SKM-1 treated with dmso at 0.1 percent for 144 hours (cell line): ENCODE measurements around the gene MED23.

Experiments
- DNase-seq: peaks from one replicate; lab custom pipeline; 2025; ENCODE audit not compliant: unreplicated experiment; lab: John Stamatoyannopoulos, UW

Gene MED23

GRCh38 chr6:131642565-131642964, 14.5 kb upstream of the MED23 start:
- no peak for DNase-seq

GRCh38 chr6:131641554-131641953, 13.5 kb upstream of the MED23 start:
- no peak for DNase-seq

DNA sequence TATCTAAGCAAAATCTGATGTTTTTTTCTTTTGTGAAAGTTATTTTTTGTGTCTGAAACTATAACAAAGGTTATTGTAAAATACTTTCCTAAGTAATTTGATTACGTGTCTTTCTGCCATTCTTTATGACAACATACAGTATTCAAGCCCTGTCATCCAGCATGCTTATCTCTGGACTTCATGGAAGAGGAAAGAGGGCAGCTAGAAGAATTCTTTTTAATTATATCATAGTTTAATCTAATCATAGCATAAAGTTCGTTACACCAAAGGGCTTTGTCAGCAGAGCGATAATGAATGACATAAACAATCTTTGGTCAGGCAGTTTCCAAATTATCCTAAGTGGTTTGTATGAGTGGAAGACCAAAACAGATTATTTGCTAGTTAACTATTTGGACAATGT, 12.5 kb upstream of the MED23 start:
- no peak for DNase-seq

DNA sequence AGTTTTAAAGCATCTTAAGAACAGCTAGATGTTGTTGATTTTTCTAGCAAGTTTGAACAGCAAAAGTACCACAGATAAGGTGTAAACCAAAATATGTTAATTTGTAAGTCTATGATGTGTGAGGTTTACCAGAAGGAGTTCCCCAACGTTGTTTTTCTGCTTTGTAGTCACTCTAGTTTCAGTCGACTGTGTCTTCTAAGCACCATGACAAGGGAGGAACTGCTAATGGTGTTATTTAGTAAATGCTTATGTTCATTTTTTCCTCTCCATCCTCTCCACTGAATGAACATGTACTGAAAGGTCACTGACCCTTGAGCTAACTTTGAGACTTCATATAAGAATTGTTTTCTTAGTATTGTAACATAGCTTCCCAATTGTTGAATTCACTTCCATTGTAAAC, 12.1 kb upstream of the MED23 start:
- no peak for DNase-seq

- no peak for DNase-seq
Measured at GRCh38 chr6:131638013-131638412, 10.0 kb upstream of the MED23 start.

GRCh38 chr6:131636880-131637792, 9.1 kb upstream of the MED23 start, which contains the start of gene ENPP3:
ENPP3 (plus strand) TSS chr6:131637302; CDS start chr6:131637385, 83 bp downstream.
- no peak for DNase-seq

GRCh38 chr6:131635384-131636340, 7.6 kb upstream of the MED23 start:
- no peak for DNase-seq

DNA sequence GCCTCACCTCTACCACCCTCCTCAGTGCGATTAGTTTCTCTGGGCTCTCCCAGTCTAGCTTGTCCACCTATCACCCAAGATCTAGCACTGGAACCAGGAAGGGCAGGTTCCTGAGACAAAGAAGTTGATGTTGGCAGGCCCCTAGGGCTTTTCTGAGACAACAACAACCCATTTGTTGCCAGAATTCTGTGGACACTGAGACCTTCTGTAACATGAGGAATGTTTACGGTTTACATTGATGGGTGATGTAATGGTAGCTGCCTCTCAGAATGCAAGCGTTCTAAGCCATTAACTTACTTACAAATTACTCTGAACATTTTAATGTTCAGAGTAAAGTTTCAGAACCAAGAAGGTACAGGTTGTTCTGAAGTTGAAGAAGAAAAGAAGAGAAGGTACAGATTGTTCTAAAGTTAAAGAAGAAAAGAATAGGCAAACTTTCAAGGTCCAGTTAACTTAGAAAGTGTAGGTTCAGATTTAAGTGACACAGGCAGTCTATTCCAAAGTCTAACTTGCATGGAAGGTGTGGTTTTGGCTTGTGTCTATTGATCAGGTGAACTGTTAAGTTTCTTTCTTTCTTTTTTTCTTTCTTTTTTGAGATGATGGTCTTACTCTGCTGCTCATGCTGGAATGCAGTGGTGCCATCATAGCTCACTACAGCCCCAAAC, 3.7 kb upstream of the MED23 start:
- no peak for DNase-seq

DNA sequence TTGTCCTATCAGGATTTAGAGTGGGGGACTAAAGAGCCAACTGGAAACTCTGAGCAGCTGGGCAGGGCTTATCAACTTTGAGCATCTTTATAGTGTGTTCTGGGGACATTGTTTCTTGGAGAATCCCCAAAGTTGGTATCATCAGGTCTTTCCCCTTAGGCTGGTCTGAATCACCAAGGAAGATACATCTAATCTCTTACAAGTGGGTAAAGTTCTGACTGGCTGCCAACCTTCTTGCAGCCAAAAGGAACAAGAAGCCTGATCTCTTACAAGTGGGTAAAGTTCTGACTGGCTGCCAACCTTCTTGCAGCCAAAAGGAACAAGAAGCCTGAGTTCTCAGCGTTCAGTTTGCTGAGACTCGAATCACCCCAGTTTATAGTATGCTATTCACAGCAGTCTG, 1.6 kb upstream of the MED23 start:
- no peak for DNase-seq

GRCh38 chr6:131628726-131629125, 684 bp upstream of the MED23 start:
- DNase-seq: no peak

GRCh38 chr6:131615275-131615674, 12.8 kb downstream of the MED23 start:
- no peak for DNase-seq

DNA sequence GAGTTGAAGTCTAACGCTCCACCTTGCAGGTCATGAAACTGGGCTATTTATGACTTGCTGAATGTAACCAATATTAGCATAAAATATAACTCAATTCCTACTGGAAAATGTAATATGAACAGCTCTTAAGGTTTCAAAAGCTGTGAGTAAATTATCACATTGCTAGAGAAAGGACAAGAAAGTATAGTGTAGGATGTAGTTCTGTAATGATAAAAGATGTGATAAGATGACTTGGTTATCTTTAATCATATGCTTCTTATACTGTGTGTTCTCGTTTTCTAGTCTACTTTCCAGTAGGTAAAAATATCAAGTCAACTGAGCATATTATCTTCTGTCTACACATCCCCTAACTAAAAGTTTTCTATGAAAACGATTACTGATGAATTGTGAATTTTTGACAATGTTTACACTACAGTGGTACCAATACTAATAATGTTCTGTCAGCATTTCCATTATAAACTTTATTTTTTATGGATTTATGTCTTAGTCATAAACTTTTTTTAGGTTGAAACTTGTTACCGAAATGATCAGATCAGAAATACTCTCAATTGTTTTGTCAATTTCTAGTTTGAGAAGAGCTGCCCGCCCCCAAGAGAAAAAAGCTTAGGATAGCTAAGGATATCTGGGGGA, 14.6 kb downstream of the MED23 start:
- no peak for DNase-seq

DNA sequence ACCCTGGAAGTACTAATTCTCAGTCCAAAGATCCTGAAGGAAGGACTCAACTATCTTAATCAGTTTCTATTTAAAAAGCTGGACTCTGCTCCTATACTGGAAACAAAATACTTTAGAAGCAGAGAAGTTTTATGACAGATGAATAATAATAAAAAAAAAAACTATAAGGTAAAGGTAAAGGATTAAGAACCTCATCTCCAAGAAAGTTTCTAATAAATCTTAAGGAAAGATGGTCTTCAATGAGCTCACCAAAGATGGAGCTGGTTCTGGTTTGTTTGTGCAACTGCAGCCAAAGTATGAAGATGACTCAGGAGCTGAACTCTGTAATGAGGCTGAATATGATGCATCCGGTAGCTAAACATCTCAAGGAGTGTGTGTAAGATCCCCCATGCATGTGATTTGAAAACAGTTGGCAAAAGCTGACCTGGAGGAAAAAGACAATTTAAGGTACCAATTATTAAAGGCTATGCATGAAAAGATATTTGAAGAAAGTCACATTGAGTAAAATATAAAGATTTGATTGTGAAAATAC, 25.2 kb downstream of the MED23 start:
- no peak for DNase-seq

- DNase-seq: no peak
Measured at GRCh38 chr6:131600716-131601115, 27.3 kb downstream of the MED23 start.

GRCh38 chr6:131597446-131597845, 30.6 kb downstream of the MED23 start:
- DNase-seq: no peak

GRCh38 chr6:131594074-131594473, 34.0 kb downstream of the MED23 start:
- DNase-seq: no peak

- DNase-seq: no peak
Measured at GRCh38 chr6:131592935-131593334, 35.1 kb downstream of the MED23 start.

GRCh38 chr6:131588643-131589042, 39.4 kb downstream of the MED23 start:
- DNase-seq: no peak

DNA sequence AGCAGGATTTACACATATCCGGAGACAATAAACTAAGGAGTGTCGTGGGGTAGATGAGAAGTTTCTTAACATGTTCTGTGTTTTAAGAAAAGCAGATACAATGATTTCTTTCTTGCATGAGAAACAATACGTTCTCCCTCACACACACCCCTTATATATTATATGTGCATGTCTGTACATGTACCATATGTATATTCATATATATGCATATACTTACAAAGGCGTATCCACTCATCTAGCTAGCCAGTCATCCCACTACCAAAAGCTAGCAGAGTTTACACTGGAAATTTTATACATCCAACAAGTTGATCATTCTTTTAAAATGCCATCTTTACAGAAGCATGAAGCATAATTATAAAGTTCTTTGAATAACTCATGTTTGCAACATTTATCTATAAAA, 40.1 kb downstream of the MED23 start:
- DNase-seq: no peak

DNA sequence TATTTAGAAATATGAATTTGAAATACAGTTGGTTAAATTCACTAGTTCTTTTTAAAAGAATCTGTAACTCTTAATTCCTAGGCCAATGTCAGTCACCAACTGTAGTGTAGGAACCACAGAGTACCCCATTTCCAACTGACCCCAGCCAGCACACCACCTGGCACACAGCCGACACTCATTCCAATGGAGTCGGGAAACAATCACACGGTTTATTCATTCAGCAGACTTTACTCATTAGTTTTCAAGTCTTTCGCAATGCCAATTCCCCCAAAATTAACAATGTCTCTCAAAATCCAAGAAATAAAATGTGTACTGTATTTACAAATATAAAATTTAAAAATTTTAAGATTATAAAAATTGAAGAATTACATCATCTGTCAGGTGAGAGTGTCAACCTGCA, 41.5 kb downstream of the MED23 start:
- no peak for DNase-seq
